OCI-LY7 (cell line): Measurements from ENCODE around the gene KRTAP10-12. TPM values are rescaled to one million over a fixed set of nuclear protein-coding genes. Genes with fewer than 3 reads are reported as not detected.

Experiments
- BruUV-seq: library from RNA; stranded (reverse); fragments of 400-500 nt; replicated peaks from 2 replicates; lab custom pipeline; 2021; lab: Mats Ljungman, UMichigan
- CTCF ChIA-PET: fragments of 300-600 bp; sonication (Branson Sonifier 250); formaldehyde crosslinking; loops from one replicate; lab custom pipeline; 2022; ENCODE audit warnings: antibody characterized with exemption; ENCODE audit not compliant: unreplicated experiment; lab: Charles Lee
- POLR2A ChIA-PET: fragments of 300-600 bp; sonication (Branson Sonifier 250); formaldehyde crosslinking; loops from one replicate; lab custom pipeline; 2022; ENCODE audit warnings: antibody characterized with exemption; lab: Charles Lee
- DNase-seq: peaks from one replicate; pipeline ENCODE4 v3.0.0-alpha.2; 2015; ENCODE audit warnings: low spot score
- H2AFZ ChIP-seq: fragments of 200-600 bp; sonication (generic), shearing (Covaris generic); 2 replicates; pipeline ENCODE4 v1.6.1; 2014; ENCODE audit warnings: mild to moderate bottlenecking, antibody characterized with exemption, low read length, moderate library complexity
- H3K27ac ChIP-seq: fragments of 200-600 bp; sonication (generic); 2 replicates; pipeline ENCODE4 v1.5.1; 2014; ENCODE audit warnings: mixed run types, low read depth, mild to moderate bottlenecking, moderate library complexity, low read length, inconsistent platforms; ENCODE audit not compliant: poor library complexity, severe bottlenecking
- H3K36me3 ChIP-seq: fragments of 200-600 bp; sonication (generic); 2 replicates; pipeline ENCODE4 v1.6.1; 2014; ENCODE audit warnings: mild to moderate bottlenecking, antibody characterized with exemption, low read length, moderate library complexity, mixed read lengths; ENCODE audit not compliant: insufficient read depth
- H3K4me1 ChIP-seq: fragments of 200-600 bp; sonication (generic); 2 replicates; pipeline ENCODE4 v1.5.1; 2014; ENCODE audit warnings: mild to moderate bottlenecking, low read length; ENCODE audit not compliant: insufficient read depth, poor library complexity, severe bottlenecking
- H3K4me2 ChIP-seq: fragments of 200-600 bp; sonication (generic); 2 replicates; pipeline ENCODE4 v1.6.1; 2014; ENCODE audit warnings: mild to moderate bottlenecking, low read length
- H3K4me3 ChIP-seq: fragments of 200-600 bp; sonication (generic); 2 replicates; pipeline ENCODE4 v1.5.1; 2014; ENCODE audit warnings: mild to moderate bottlenecking, low read depth, low read length; ENCODE audit not compliant: poor library complexity, severe bottlenecking
- H3K79me2 ChIP-seq: fragments of 200-600 bp; sonication (generic); 2 replicates; pipeline ENCODE4 v1.6.1; 2016; ENCODE audit warnings: low read depth, mild to moderate bottlenecking, low read length, moderate library complexity, mixed read lengths; ENCODE audit not compliant: insufficient read depth
- H3K9me2 ChIP-seq: fragments of 200-600 bp; sonication (generic); 2 replicates; pipeline ENCODE4 v1.6.1; 2016; ENCODE audit warnings: mild to moderate bottlenecking, low read length, mixed read lengths; ENCODE audit not compliant: insufficient read depth
- H3K9me3 ChIP-seq: fragments of 200-600 bp; sonication (generic); 2 replicates; pipeline ENCODE4 v1.6.1; 2014; ENCODE audit warnings: mild to moderate bottlenecking, mixed run types, low read length, mixed read lengths
- H4K20me1 ChIP-seq: fragments of 200-600 bp; sonication (generic); 2 replicates; pipeline ENCODE4 v1.6.1; 2014; ENCODE audit warnings: mild to moderate bottlenecking, antibody characterized with exemption, low read length, moderate library complexity, mixed read lengths; ENCODE audit not compliant: insufficient read depth
- EZH2phosphoT487 ChIP-seq: fragments of 200-600 bp; sonication (generic); IDR thresholded peaks from 2 replicates; pipeline ENCODE4 v1.6.1; 2018; ENCODE audit warnings: low read depth, borderline replicate concordance, mild to moderate bottlenecking, mixed run types, antibody characterized with exemption, low read length, moderate library complexity, mixed read lengths
- intact Hi-C: fragments of 100-400 bp; cut with micrococcal nuclease; formaldehyde crosslinking; loops from one replicate; pipeline ENCODE4 v1.10.0; 2022; ENCODE audit not compliant: unreplicated experiment
- small RNA-seq: library from RNA; depleted of rRNA; stranded (forward); fragments of <200 nt; gene quantifications from one replicate; pipeline ENCODE3, GENCODE V24; 2014
- total RNA-seq, 2 experiments: library from RNA; depleted of rRNA in 1 of 2; stranded (reverse); fragments of >200 nt in 1 of 2; shearing (Covaris generic) in 1 of 2; gene quantifications; 2 replicates each; pipeline ENCODE4 v1.2.3, GENCODE V29; 2014 to 2022
- TF ChIP-seq, protein P1 (sequence below): fragments of 200-600 bp; sonication (generic); conservative IDR thresholded peaks from 2 replicates; pipeline ENCODE4 v1.5.1; 2014; ENCODE audit warnings: mild to moderate bottlenecking, antibody characterized with exemption, low read length, moderate library complexity, mixed read lengths

The KRTAP10-12 gene
- total RNA-seq, 2 experiments from 2014 or later = not detected

GRCh38 chr21:44742418-44743153, 45.6 kb downstream of the KRTAP10-12 start:
- intact Hi-C loops = no loop called here
- DNase-seq = peak; percentile 10

More at GRCh38 chr21:44742418-44743153, 45.6 kb downstream of the KRTAP10-12 start:
- Histone ChIP-seq H3K4me2 (no peak overlapping the region), H3K4me3 (no peak overlapping the region), H3K79me2 (no peaks in the 10 kb centered on the region), H3K9me2 (no peaks in the 10 kb centered on the region), H3K36me3 (no peaks in the 10 kb centered on the region), H2AFZ (no peak overlapping the region), H3K9me3 (peaks cover 10% of the 10 kb centered on the region), H4K20me1 (no peaks in the 10 kb centered on the region), H3K27ac (no peak overlapping the region), H3K4me1 (no peaks in the 10 kb centered on the region)
- POLR2A ChIA-PET = no interaction called here
- TF ChIP-seq EZH2phosphoT487 = no peak
- TF ChIP-seq, protein P1, sequence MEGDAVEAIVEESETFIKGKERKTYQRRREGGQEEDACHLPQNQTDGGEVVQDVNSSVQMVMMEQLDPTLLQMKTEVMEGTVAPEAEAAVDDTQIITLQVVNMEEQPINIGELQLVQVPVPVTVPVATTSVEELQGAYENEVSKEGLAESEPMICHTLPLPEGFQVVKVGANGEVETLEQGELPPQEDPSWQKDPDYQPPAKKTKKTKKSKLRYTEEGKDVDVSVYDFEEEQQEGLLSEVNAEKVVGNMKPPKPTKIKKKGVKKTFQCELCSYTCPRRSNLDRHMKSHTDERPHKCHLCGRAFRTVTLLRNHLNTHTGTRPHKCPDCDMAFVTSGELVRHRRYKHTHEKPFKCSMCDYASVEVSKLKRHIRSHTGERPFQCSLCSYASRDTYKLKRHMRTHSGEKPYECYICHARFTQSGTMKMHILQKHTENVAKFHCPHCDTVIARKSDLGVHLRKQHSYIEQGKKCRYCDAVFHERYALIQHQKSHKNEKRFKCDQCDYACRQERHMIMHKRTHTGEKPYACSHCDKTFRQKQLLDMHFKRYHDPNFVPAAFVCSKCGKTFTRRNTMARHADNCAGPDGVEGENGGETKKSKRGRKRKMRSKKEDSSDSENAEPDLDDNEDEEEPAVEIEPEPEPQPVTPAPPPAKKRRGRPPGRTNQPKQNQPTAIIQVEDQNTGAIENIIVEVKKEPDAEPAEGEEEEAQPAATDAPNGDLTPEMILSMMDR = peak; percentile 62
- CTCF ChIA-PET = no interaction called here
- BruUV-seq = no TSS peak

Small RNAs within 50 kb of the gene (small RNA-seq; reads per million reads assigned to genes)
- not detected for gene KRTAP12-6P

Other genes starting within 250 kb of the KRTAP10-12 start
- gene LRRC3, start 241.7 kb upstream of the KRTAP10-12 start, total RNA-seq (2014; rRNA removed; shearing (Covaris generic)) = not detected in 2 replicates
- gene LRRC3, start 241.7 kb upstream of the KRTAP10-12 start, total RNA-seq (2022) = not detected in 2 replicates
- gene KRTAP10-1, start 157.0 kb upstream of the KRTAP10-12 start, total RNA-seq (2014; rRNA removed; shearing (Covaris generic)) = 0.13 TPM in 1 of 2 replicates, not detected in the other
- gene KRTAP10-1, start 157.0 kb upstream of the KRTAP10-12 start, total RNA-seq (2022) = not detected in 2 replicates
- not detected in 2 replicates for gene KRTAP10-2, start 145.7 kb upstream of the KRTAP10-12 start, total RNA-seq (2014; rRNA removed; shearing (Covaris generic))
- gene KRTAP10-2, start 145.7 kb upstream of the KRTAP10-12 start, total RNA-seq (2022) = not detected in 2 replicates
- gene KRTAP10-3, start 138.4 kb upstream of the KRTAP10-12 start, total RNA-seq (2014; rRNA removed; shearing (Covaris generic)) = not detected in 2 replicates
- not detected in 2 replicates for gene KRTAP10-3, start 138.4 kb upstream of the KRTAP10-12 start, total RNA-seq (2022)
- gene KRTAP10-4, start 123.4 kb upstream of the KRTAP10-12 start, total RNA-seq (2014; rRNA removed; shearing (Covaris generic)) = not detected in 2 replicates
- not detected in 2 replicates for gene KRTAP10-4, start 123.4 kb upstream of the KRTAP10-12 start, total RNA-seq (2022)
- gene KRTAP10-5, start 116.6 kb upstream of the KRTAP10-12 start, total RNA-seq (2014; rRNA removed; shearing (Covaris generic)) = not detected in 2 replicates
- gene KRTAP10-5, start 116.6 kb upstream of the KRTAP10-12 start, total RNA-seq (2022) = not detected in 2 replicates
- not detected in 2 replicates for gene KRTAP10-6, start 104.7 kb upstream of the KRTAP10-12 start, total RNA-seq (2014; rRNA removed; shearing (Covaris generic))
- gene KRTAP10-6, start 104.7 kb upstream of the KRTAP10-12 start, total RNA-seq (2022) = not detected in 2 replicates
- not detected in 2 replicates for gene KRTAP10-7, start 96.6 kb upstream of the KRTAP10-12 start, total RNA-seq (2014; rRNA removed; shearing (Covaris generic))
- not detected in 2 replicates for gene KRTAP10-7, start 96.6 kb upstream of the KRTAP10-12 start, total RNA-seq (2022)
- gene KRTAP10-8, start 85.1 kb upstream of the KRTAP10-12 start, total RNA-seq (2014; rRNA removed; shearing (Covaris generic)) = not detected in 2 replicates
- not detected in 2 replicates for gene KRTAP10-8, start 85.1 kb upstream of the KRTAP10-12 start, total RNA-seq (2022)
- gene KRTAP10-9, start 70.1 kb upstream of the KRTAP10-12 start, total RNA-seq (2014; rRNA removed; shearing (Covaris generic)) = not detected in 2 replicates
- not detected in 2 replicates for gene KRTAP10-9, start 70.1 kb upstream of the KRTAP10-12 start, total RNA-seq (2022)
- gene KRTAP10-10, start 59.8 kb upstream of the KRTAP10-12 start, total RNA-seq (2014; rRNA removed; shearing (Covaris generic)) = not detected in 2 replicates
- not detected in 2 replicates for gene KRTAP10-10, start 59.8 kb upstream of the KRTAP10-12 start, total RNA-seq (2022)
- not detected in 2 replicates for gene KRTAP10-11, start 50.8 kb upstream of the KRTAP10-12 start, total RNA-seq (2014; rRNA removed; shearing (Covaris generic))
- not detected in 2 replicates for gene KRTAP10-11, start 50.8 kb upstream of the KRTAP10-12 start, total RNA-seq (2022)
- not detected in 2 replicates for gene KRTAP12-4, start 42.5 kb upstream of the KRTAP10-12 start, total RNA-seq (2014; rRNA removed; shearing (Covaris generic))
- gene KRTAP12-4, start 42.5 kb upstream of the KRTAP10-12 start, total RNA-seq (2022) = not detected in 2 replicates
- not detected in 2 replicates for gene KRTAP12-3, start 39.2 kb upstream of the KRTAP10-12 start, total RNA-seq (2014; rRNA removed; shearing (Covaris generic))
- not detected in 2 replicates for gene KRTAP12-3, start 39.2 kb upstream of the KRTAP10-12 start, total RNA-seq (2022)
- not detected in 2 replicates for gene KRTAP12-2, start 30.2 kb upstream of the KRTAP10-12 start, total RNA-seq (2014; rRNA removed; shearing (Covaris generic))
- gene KRTAP12-2, start 30.2 kb upstream of the KRTAP10-12 start, total RNA-seq (2022) = not detected in 2 replicates
- gene KRTAP12-1, start 15.0 kb upstream of the KRTAP10-12 start, total RNA-seq (2014; rRNA removed; shearing (Covaris generic)) = not detected in 2 replicates
- gene KRTAP12-1, start 15.0 kb upstream of the KRTAP10-12 start, total RNA-seq (2022) = not detected in 2 replicates
- gene TSPEAR, start 14.4 kb downstream of the KRTAP10-12 start, total RNA-seq (2014; rRNA removed; shearing (Covaris generic)) = not detected in 2 replicates
- gene TSPEAR, start 14.4 kb downstream of the KRTAP10-12 start, total RNA-seq (2022) = not detected in 2 replicates
- 104 and 121 TPM in 2 replicates for gene UBE2G2, start 104.6 kb downstream of the KRTAP10-12 start, total RNA-seq (2014; rRNA removed; shearing (Covaris generic))
- 137 and 141 TPM in 2 replicates for gene UBE2G2, start 104.6 kb downstream of the KRTAP10-12 start, total RNA-seq (2022)
- 59.5 and 60.3 TPM in 2 replicates for gene SUMO3, start 120.9 kb downstream of the KRTAP10-12 start, total RNA-seq (2014; rRNA removed; shearing (Covaris generic))
- 85.5 and 94.6 TPM in 2 replicates for gene SUMO3, start 120.9 kb downstream of the KRTAP10-12 start, total RNA-seq (2022)
- 38.3 and 38.9 TPM in 2 replicates for gene PTTG1IP, start 176.5 kb downstream of the KRTAP10-12 start, total RNA-seq (2014; rRNA removed; shearing (Covaris generic))
- gene PTTG1IP, start 176.5 kb downstream of the KRTAP10-12 start, total RNA-seq (2022) = 56.3 and 58.1 TPM in 2 replicates
- gene ITGB2, start 223.7 kb downstream of the KRTAP10-12 start, total RNA-seq (2014; rRNA removed; shearing (Covaris generic)) = 4.2 and 11.6 TPM in 2 replicates
- gene ITGB2, start 223.7 kb downstream of the KRTAP10-12 start, total RNA-seq (2022) = 60.8 and 78.9 TPM in 2 replicates
- 18.6 and 37.0 TPM in 2 replicates for gene SLX9, start 242.9 kb downstream of the KRTAP10-12 start, total RNA-seq (2014; rRNA removed; shearing (Covaris generic))
- 53.3 and 61.6 TPM in 2 replicates for gene SLX9, start 242.9 kb downstream of the KRTAP10-12 start, total RNA-seq (2022)